ENCODE data around the gene GRM5. TPM values are rescaled to one million over a fixed set of nuclear protein-coding genes. Genes with fewer than 3 reads are reported as not detected.

Gene GRM5
- total RNA-seq, 8 experiments from 2014 or later = 0.05 to 12.6 (median 4.0) TPM; not detected in 2

- WGBS, 10 experiments = 0 to 100% (median 51%) methylated on average over 1 of the region's 1 CpG; no CpG with 5 or more reads in 2 of the 10 experiments
- in situ Hi-C loops (cut with MboI; ENCODE audit: low pct_unique_long_range_greater_than_20kb in 2 of 9, low sequenced_read_pairs in 9 of 9, unreplicated experiment in 9 of 9) = no loop called here
- ATAC-seq (replicated peaks in 6 of 8) = no peak
- Histone ChIP-seq H3K4me3 (no peak overlapping the region), H3K4me1 (replicated peaks in 1 of 2) (peaks cover 5 to 10% of the 10 kb centered on the region in 2 donors), H3K27ac (no peak overlapping the region)
Observed at GRCh38 chr11:88813233-88813915, 252.4 kb downstream of the GRM5 start.

DNA sequence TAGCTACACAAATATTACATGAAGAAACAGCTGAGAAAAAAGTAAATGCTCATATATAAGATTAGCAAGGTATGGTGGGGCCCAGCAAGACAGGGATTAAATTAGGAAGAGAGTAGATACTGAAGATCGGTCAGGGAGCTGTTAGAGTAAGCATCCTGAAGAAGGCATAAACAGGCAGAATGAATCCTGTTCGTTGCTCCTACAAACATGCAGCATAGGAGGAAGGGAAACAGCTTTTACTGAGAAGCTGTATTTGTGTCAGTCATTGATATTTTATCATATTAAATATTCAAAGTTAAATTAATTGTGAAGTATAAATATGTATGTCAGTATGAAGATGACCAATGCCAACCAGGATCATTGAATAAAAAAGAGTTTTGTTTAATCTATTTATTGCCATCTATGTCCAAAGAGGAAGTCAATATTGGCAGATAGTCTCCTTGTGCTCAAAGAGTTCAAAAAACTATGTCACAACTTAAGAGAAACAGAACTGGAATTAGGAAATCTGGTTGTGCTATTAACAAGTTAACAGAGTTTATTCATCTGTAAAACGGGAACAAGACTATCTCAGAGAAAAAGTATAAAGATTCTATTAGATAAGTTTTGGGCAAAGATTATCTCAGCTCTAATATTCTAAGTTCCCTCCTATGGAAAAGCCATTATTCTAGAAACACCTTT, 255.2 kb downstream of the GRM5 start:
- ATAC-seq (replicated peaks in 6 of 8) = no peak
- Histone ChIP-seq H3K4me3 (no peak overlapping the region), H3K27ac (no peak overlapping the region), H3K4me1 (replicated peaks in 1 of 2) (peaks cover 5 to 10% of the 10 kb centered on the region in 2 donors)
- in situ Hi-C loops (cut with MboI; ENCODE audit: low pct_unique_long_range_greater_than_20kb in 2 of 9, low sequenced_read_pairs in 9 of 9, unreplicated experiment in 9 of 9) = no loop called here
- 10 to 92% (median 83%) methylated on average over 1 to 3 of the region's 3 CpGs for WGBS, 10 experiments

DNA sequence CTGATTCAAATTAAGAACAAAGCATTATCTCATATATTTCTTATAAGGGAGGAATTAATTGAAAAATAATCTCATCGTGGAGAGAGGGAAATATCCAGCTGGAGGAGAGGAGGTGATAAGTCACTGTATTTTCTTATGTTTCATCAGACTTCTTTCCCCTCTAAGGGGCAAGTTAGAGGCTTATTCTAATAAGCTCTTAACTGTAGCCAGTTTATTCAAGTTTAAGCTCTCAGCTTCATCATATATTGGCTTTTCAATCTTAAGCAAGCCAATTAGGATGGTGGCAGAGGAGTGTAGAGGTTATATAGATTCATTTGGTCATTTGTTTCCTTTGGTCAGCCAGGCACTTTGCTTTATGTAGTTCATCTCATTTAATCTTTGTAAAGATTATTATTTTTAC, 256.7 kb downstream of the GRM5 start:
- H3K4me3 ChIP-seq = no peak overlapping the region
- H3K4me1 ChIP-seq (replicated peaks in 1 of 2) = peaks cover 5 to 10% of the 10 kb centered on the region in 2 donors
- in situ Hi-C loops (cut with MboI; ENCODE audit: low pct_unique_long_range_greater_than_20kb in 2 of 9, low sequenced_read_pairs in 9 of 9, unreplicated experiment in 9 of 9) = no loop called here
- 0 to 88% (median 67%) methylated on average over 1 of the region's 1 CpG; no CpG with 5 or more reads in 5 of the 10 experiments for WGBS, 10 experiments
- no peak overlapping the region for H3K27ac ChIP-seq
- peak in 5 of 8 experiments; percentile 32 to 74 (median 60) for ATAC-seq (replicated peaks in 6 of 8)

GRCh38 chr11:88807349-88807748, 258.4 kb downstream of the GRM5 start:
- in situ Hi-C loops (cut with MboI; ENCODE audit: low pct_unique_long_range_greater_than_20kb in 2 of 9, low sequenced_read_pairs in 9 of 9, unreplicated experiment in 9 of 9) = no loop called here
- WGBS, 10 experiments = 0 to 89% (median 68%) methylated on average over 1 of the region's 1 CpG; no CpG with 5 or more reads in 4 of the 10 experiments
- peaks cover 5 to 10% of the 10 kb centered on the region in 2 donors for H3K4me1 ChIP-seq (replicated peaks in 1 of 2)
- no peak for ATAC-seq (replicated peaks in 6 of 8)
- H3K4me3 ChIP-seq = no peak overlapping the region
- no peak overlapping the region for H3K27ac ChIP-seq

DNA sequence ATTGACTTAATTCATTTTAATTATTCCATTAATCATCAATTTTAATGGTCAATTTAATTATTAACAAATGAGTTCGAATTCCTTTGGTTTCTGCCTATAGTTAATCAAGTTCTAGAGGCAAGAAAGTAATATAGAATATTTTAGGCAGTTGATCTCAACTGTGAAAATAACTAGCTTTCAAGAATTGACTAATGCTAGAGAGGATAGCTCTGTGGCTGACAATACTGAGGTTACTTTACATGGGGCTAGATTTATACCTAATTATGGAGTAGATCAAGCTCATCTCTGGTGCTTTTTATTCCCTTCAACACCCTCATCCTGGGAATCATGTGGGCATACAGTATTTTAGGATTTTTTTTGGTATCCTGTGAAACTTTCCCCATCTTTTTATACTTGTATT, 259.4 kb downstream of the GRM5 start:
- in situ Hi-C loops (cut with MboI; ENCODE audit: low pct_unique_long_range_greater_than_20kb in 2 of 9, low sequenced_read_pairs in 9 of 9, unreplicated experiment in 9 of 9) = no loop called here

DNA sequence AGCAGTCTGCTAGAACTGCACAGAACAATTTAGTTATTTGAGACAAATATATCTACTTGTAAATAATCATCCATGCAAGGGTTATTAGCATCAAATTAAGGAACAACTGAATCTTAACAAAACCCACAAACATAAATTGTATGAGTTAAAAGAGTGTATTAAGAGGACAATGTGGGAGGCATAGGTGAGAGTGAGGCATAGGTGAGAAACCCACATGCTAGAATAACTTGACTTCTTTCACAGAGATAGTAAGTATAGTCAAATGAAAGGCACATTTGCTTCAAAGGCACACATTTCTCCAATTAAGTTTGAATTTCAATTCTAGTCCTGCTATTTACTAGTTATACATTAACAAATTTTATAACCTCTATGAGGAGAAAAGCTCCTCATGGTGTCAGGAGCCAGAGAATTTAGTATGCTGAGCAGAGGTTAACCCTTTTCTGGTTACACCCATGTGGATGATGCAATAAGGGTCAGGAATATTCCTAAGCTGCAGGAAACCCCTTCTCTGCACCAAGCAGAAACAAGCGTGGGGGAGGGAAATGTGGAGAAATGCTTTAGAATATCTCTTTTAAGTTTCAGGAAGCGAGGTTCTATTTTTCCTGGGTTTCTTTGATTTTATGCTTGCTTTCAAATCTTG, 264.2 kb downstream of the GRM5 start:
- Histone ChIP-seq H3K27ac (peak overlapping the region in 1 of 2 donors; percentile 14), H3K4me3 (no peak overlapping the region), H3K4me1 (replicated peaks in 1 of 2) (peaks cover 3 to 4% of the 10 kb centered on the region in 2 donors)
- peak in 2 of 8 experiments; percentile 57 to 60 for ATAC-seq (replicated peaks in 6 of 8)
- WGBS, 10 experiments = 28 to 86% (median 64%) methylated on average over 1 to 2 of the region's 2 CpGs; no CpG with 5 or more reads in 2 of the 10 experiments
- in situ Hi-C loops (cut with MboI; ENCODE audit: low pct_unique_long_range_greater_than_20kb in 2 of 9, low sequenced_read_pairs in 9 of 9, unreplicated experiment in 9 of 9) = no loop called here

More for the DNA sequence above, 259.4 kb downstream of the GRM5 start:
- H3K4me3 ChIP-seq = no peak overlapping the region
- WGBS, 10 experiments = 0 to 86% (median 33%) methylated on average over 1 of the region's 1 CpG; no CpG with 5 or more reads in 1 of the 10 experiments
- H3K4me1 ChIP-seq (replicated peaks in 1 of 2) = peaks cover 8 to 13% of the 10 kb centered on the region in 2 donors
- no peak for ATAC-seq (replicated peaks in 6 of 8)
- no peak overlapping the region for H3K27ac ChIP-seq

GRCh38 chr11:88799771-88800500, 265.8 kb downstream of the GRM5 start:
- 0 to 88% (median 20%) methylated on average over 1 of the region's 1 CpG; no CpG with 5 or more reads in 1 of the 10 experiments for WGBS, 10 experiments
- ATAC-seq (replicated peaks in 6 of 8) = peak in 2 of 8 experiments; percentile 33 to 69
- no peak overlapping the region for H3K4me3 ChIP-seq
- in situ Hi-C loops (cut with MboI; ENCODE audit: low pct_unique_long_range_greater_than_20kb in 2 of 9, low sequenced_read_pairs in 9 of 9, unreplicated experiment in 9 of 9) = no loop called here
- peaks cover 3 to 4% of the 10 kb centered on the region in 2 donors for H3K4me1 ChIP-seq (replicated peaks in 1 of 2)
- H3K27ac ChIP-seq = no peak overlapping the region

DNA sequence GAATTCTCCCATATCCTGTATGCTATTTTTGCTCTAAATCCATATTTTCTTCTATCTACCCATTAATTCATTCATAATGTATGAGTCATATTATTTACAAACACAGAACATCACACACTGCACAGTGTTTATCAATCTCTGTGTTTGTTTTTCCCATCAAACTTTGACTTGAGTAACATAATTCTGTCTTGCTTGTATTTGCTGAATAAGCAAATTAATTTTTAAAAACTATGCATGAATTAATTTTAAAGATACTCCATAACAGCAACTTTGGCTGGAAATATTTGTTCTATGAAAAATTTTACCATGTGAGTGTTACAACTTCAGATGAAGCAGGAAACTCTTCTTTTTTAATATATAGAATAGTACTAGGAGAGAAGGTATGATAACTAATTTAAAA, 275.6 kb downstream of the GRM5 start:
- Histone ChIP-seq H3K4me1 (replicated peaks in 1 of 2) (no peaks in the 10 kb centered on the region), H3K4me3 (no peak overlapping the region), H3K27ac (no peak overlapping the region)
- in situ Hi-C loops (cut with MboI; ENCODE audit: low pct_unique_long_range_greater_than_20kb in 2 of 9, low sequenced_read_pairs in 9 of 9, unreplicated experiment in 9 of 9) = no loop called here
- ATAC-seq (replicated peaks in 6 of 8) = no peak

DNA sequence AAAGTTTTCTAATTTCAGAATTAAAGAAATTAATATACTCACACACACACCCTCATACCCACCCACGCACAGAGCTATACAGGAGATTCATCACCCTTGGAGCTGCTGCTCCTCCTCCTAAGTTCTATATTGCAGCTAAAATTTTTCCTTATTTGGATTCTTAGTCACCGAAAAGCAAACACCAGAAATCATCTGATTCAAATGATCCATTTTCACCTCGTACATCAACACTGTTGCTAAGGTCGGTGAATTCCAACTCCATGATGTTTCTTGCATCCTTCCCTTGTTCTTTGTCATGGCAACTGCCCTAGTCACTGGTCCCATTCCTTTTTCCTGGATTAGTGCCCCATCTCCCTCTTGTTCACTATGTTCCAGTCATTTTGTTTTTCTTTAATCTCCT, 286.2 kb downstream of the GRM5 start:
- no peak overlapping the region for H3K4me3 ChIP-seq
- no peaks in the 10 kb centered on the region for H3K4me1 ChIP-seq (replicated peaks in 1 of 2)
- no peak overlapping the region for H3K27ac ChIP-seq
- WGBS, 10 experiments = 0 to 90% (median 54%) methylated on average over 1 to 4 of the region's 4 CpGs; no CpG with 5 or more reads in 2 of the 10 experiments
- in situ Hi-C loops (cut with MboI; ENCODE audit: low pct_unique_long_range_greater_than_20kb in 2 of 9, low sequenced_read_pairs in 9 of 9, unreplicated experiment in 9 of 9) = no loop called here
- ATAC-seq (replicated peaks in 6 of 8) = peak in 3 of 8 experiments; percentile 24 to 91 (median 38)

DNA sequence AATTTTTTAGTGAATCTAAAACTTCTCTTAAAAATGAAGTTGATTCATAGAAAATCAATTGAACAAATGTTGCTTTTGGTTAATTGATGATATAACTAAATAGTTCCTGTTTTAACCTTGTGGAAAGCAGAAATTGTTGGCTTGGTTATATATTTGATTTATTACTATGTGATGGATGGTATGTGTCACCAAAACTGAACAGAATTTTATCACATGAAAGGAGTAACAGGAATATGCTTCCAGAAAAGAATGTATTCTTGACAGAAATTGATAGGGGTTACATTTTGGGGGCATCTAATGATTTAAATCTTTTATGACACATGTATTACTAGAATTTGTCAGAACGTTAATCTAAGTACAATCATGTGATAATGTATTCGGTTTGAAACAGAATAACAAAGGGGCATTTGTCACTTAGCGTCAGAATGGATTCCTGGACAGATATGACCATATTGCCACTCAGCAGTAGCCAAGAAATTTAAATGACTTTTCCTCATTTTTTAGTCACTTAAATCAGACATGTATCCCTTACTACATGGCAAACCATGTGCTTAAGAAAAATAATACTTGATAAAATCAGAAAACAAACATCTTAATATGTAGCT, 295.2 kb downstream of the GRM5 start:
- Histone ChIP-seq H3K4me1 (replicated peaks in 1 of 2) (peaks cover 0 to 7% of the 10 kb centered on the region in 2 donors), H3K4me3 (no peak overlapping the region), H3K27ac (no peak overlapping the region)
- 0 to 75% (median 47%) methylated on average over 1 to 3 of the region's 3 CpGs for WGBS, 10 experiments
- in situ Hi-C loops (cut with MboI; ENCODE audit: low pct_unique_long_range_greater_than_20kb in 2 of 9, low sequenced_read_pairs in 9 of 9, unreplicated experiment in 9 of 9) = no loop called here
- peak in 4 of 8 experiments; percentile 51 to 93 (median 71) for ATAC-seq (replicated peaks in 6 of 8)

GRCh38 chr11:88744140-88744539, 321.6 kb downstream of the GRM5 start:
- peak in 5 of 8 experiments; percentile 28 to 83 (median 77) for ATAC-seq (replicated peaks in 6 of 8)
- in situ Hi-C loops (cut with MboI; ENCODE audit: low pct_unique_long_range_greater_than_20kb in 2 of 9, low sequenced_read_pairs in 9 of 9, unreplicated experiment in 9 of 9) = no loop called here
- H3K4me3 ChIP-seq = no peak overlapping the region
- H3K27ac ChIP-seq = no peak overlapping the region
- WGBS, 10 experiments = 8 to 80% (median 65%) methylated on average over 2 to 4 of the region's 4 CpGs
- peaks cover 2 to 39% of the 10 kb centered on the region in 2 donors for H3K4me1 ChIP-seq (replicated peaks in 1 of 2)

DNA sequence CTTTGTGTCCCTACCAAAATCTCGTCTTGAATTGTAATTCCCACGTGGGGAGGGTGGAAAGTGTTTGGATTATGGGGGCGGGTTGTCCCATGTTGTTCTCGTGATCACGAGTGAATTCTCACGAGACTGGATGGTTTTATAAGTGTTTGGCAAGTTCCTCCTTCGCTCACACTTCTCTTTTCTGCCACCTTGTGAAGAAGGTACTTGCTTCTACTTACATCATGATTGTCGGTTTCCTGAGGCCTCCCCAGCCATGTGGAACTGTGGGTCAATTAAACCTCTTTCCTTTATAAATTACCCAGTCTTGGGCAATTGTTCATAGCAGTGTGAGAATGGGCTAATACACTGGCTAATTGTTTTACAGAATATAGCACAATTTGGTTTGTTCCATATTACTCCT, 326.3 kb downstream of the GRM5 start:
- no peak for ATAC-seq (replicated peaks in 6 of 8)
- in situ Hi-C loops (cut with MboI; ENCODE audit: low pct_unique_long_range_greater_than_20kb in 2 of 9, low sequenced_read_pairs in 9 of 9, unreplicated experiment in 9 of 9) = no loop called here
- WGBS, 10 experiments = 25 to 100% (median 81%) methylated on average over 1 to 8 of the region's 8 CpGs; no CpG with 5 or more reads in 5 of the 10 experiments

More for the DNA sequence above, 326.3 kb downstream of the GRM5 start:
- H3K27ac ChIP-seq = no peak overlapping the region
- H3K4me3 ChIP-seq = no peak overlapping the region
- H3K4me1 ChIP-seq (replicated peaks in 1 of 2) = peaks cover 2 to 23% of the 10 kb centered on the region in 2 donors
